Loucy (cell line): ENCODE measurements around the gene ZNF362.

ENCODE experiments used
- H2AFZ ChIP-seq: fragments of 200-600 bp; sonication (generic); 2 replicates; pipeline ENCODE4 v1.6.0; 2016; ENCODE audit warnings: antibody characterized with exemption, mild to moderate bottlenecking, low read length, moderate library complexity
- H3F3A ChIP-seq: fragments of 200-600 bp; 2 replicates; pipeline ENCODE4 v1.6.0; 2016; ENCODE audit warnings: antibody characterized with exemption, low read depth, mild to moderate bottlenecking
- H3K27me3 ChIP-seq: fragments of 200-600 bp; sonication (generic); 2 replicates; pipeline ENCODE4 v1.6.1; 2014; ENCODE audit warnings: low read length, mild to moderate bottlenecking; ENCODE audit not compliant: insufficient read depth, poor library complexity, severe bottlenecking
- H3K36me3 ChIP-seq: fragments of 200-600 bp; sonication (generic); 2 replicates; pipeline ENCODE4 v1.6.1; 2016; ENCODE audit warnings: low read length; ENCODE audit not compliant: insufficient read depth
- H3K4me1 ChIP-seq: fragments of 200-600 bp; sonication (generic); 2 replicates; pipeline ENCODE4 v1.5.1; 2014; ENCODE audit warnings: low read length, mild to moderate bottlenecking; ENCODE audit not compliant: insufficient read depth, poor library complexity, severe bottlenecking
- H3K4me2 ChIP-seq: fragments of 200-600 bp; sonication (generic); 2 replicates; pipeline ENCODE4 v1.6.0; 2014; ENCODE audit warnings: antibody characterized with exemption, low read length, low read depth, mild to moderate bottlenecking; ENCODE audit not compliant: poor library complexity, severe bottlenecking
- H3K4me3 ChIP-seq: fragments of 200-600 bp; sonication (generic); 2 replicates; pipeline ENCODE4 v1.5.1; 2014; ENCODE audit warnings: low read length, mild to moderate bottlenecking, mixed read lengths; ENCODE audit not compliant: poor library complexity, severe bottlenecking
- H3K79me2 ChIP-seq: fragments of 200-600 bp; sonication (generic); 2 replicates; pipeline ENCODE4 v1.6.1; 2014; ENCODE audit warnings: low read length; ENCODE audit not compliant: insufficient read depth
- H3K9ac ChIP-seq: fragments of 200-600 bp; sonication (generic); 2 replicates; pipeline ENCODE4 v1.6.0; 2014; ENCODE audit warnings: mild to moderate bottlenecking, low read depth, low read length, moderate library complexity; ENCODE audit not compliant: poor library complexity, severe bottlenecking
- H3K9me2 ChIP-seq: fragments of 200-600 bp; sonication (generic); replicated peaks from 2 replicates; pipeline ENCODE4 v1.6.1; 2016; ENCODE audit warnings: low read depth, low read length, mixed read lengths
- H3K9me3 ChIP-seq: fragments of 200-600 bp; sonication (generic); 2 replicates; pipeline ENCODE4 v1.6.1; 2014; ENCODE audit warnings: mild to moderate bottlenecking, antibody characterized with exemption, low read length, low read depth; ENCODE audit not compliant: insufficient read depth
- H4K20me1 ChIP-seq: fragments of 200-600 bp; sonication (generic); 2 replicates; pipeline ENCODE4 v1.6.0; 2014; ENCODE audit warnings: antibody characterized with exemption, low read length, mild to moderate bottlenecking; ENCODE audit not compliant: insufficient read depth, poor library complexity, severe bottlenecking
- CTCF ChIP-seq: fragments of 200-600 bp; sonication (generic); conservative IDR thresholded peaks from 2 replicates; pipeline ENCODE4 v1.5.1; 2014; ENCODE audit warnings: mild to moderate bottlenecking, antibody characterized with exemption, low read length
- EZH2phosphoT487 ChIP-seq: fragments of 200-600 bp; IDR thresholded peaks from 2 replicates; pipeline ENCODE4 v1.6.1; 2018; ENCODE audit warnings: antibody characterized with exemption, mild to moderate bottlenecking, moderate library complexity, borderline replicate concordance

Gene ZNF362

GRCh38 chr1:33275706-33276572, 19.6 kb downstream of the ZNF362 start:
- Histone ChIP-seq H3K4me1 (peaks cover 4% of the 10 kb centered on the region), H2AFZ (no peak overlapping the region), H3K27me3 (no peaks in the 10 kb centered on the region), H3K79me2 (peaks cover 3% of the 10 kb centered on the region; the same call in 1 of the 2 replicates), H3K9me3 (no peaks in the 10 kb centered on the region), H4K20me1 (no peaks in the 10 kb centered on the region), H3K9ac (no peak overlapping the region), H3K4me3 (no peak overlapping the region), H3F3A (no peaks in the 10 kb centered on the region), H3K9me2 (no peaks in the 10 kb centered on the region), H3K4me2 (no peak overlapping the region), H3K36me3 (peaks cover 18% of the 10 kb centered on the region; the same call in 1 of the 2 replicates)
- TF ChIP-seq CTCF (no peak), EZH2phosphoT487 (no peak)

- Histone ChIP-seq H3K27me3 (no peaks in the 10 kb centered on the region), H3K36me3 (peaks cover 26% of the 10 kb centered on the region; the same call in 1 of the 2 replicates), H3K9ac (no peak overlapping the region), H3K9me2 (no peaks in the 10 kb centered on the region), H2AFZ (no peak overlapping the region), H3K79me2 (peaks cover 3% of the 10 kb centered on the region; the same call in 1 of the 2 replicates), H3K9me3 (no peaks in the 10 kb centered on the region), H3K4me3 (no peak overlapping the region), H3K4me1 (peaks cover 4% of the 10 kb centered on the region), H3F3A (no peaks in the 10 kb centered on the region), H4K20me1 (no peaks in the 10 kb centered on the region), H3K4me2 (no peak overlapping the region)
- TF ChIP-seq EZH2phosphoT487 = no peak
- no peak for TF ChIP-seq CTCF
These were observed 20.4 kb downstream of the ZNF362 start for GRCh38 chr1:33276573-33277298.

GRCh38 chr1:33277488-33278084, 21.3 kb downstream of the ZNF362 start:
- H2AFZ ChIP-seq = no peak overlapping the region
- H3K9me2 ChIP-seq = no peaks in the 10 kb centered on the region
- peaks cover 3% of the 10 kb centered on the region; the same call in 1 of the 2 replicates for H3K79me2 ChIP-seq
- H3F3A ChIP-seq = no peaks in the 10 kb centered on the region
- no peak overlapping the region for H3K9ac ChIP-seq
- H3K4me1 ChIP-seq = peaks cover 3% of the 10 kb centered on the region
- H3K9me3 ChIP-seq = no peaks in the 10 kb centered on the region
- H3K36me3 ChIP-seq = peaks cover 33% of the 10 kb centered on the region; the same call in 1 of the 2 replicates
- H3K4me2 ChIP-seq = no peak overlapping the region
- H4K20me1 ChIP-seq = no peaks in the 10 kb centered on the region
- TF ChIP-seq CTCF = no peak
- no peak for TF ChIP-seq EZH2phosphoT487
- no peaks in the 10 kb centered on the region for H3K27me3 ChIP-seq
- no peak overlapping the region for H3K4me3 ChIP-seq
